Measurements from ENCODE around the gene GPR25. TPM values are rescaled to one million over a fixed set of nuclear protein-coding genes. Genes with fewer than 3 reads are reported as not detected.

The GPR25 gene
- total RNA-seq, 1 experiment from 2014 or later: not detected

GRCh38 chr1:200894712-200895442, 22.1 kb downstream of the GPR25 start, which contains the start of gene INAVA:
TSS of gene INAVA (plus strand) at chr1:200894900. CDS start at chr1:200898401, 3,501 bp downstream.
- H3K36me3 ChIP-seq (ENCODE audit: insufficient read depth, low read length): no peaks in the 10 kb centered on the region
- peaks cover 4% of the 10 kb centered on the region; the same call in 1 of the 2 replicates for H4K20me1 ChIP-seq (ENCODE audit: insufficient read depth, low read depth, low read length)
- H3K4me3 ChIP-seq (ENCODE audit: low read length): no peak within 1 kb of the TSS
- H2AFZ ChIP-seq (ENCODE audit: low read length): no peak within 1 kb of the TSS
- DNase-seq: no peak
- no peaks in the 10 kb centered on the region for H3K9me3 ChIP-seq (ENCODE audit: low read length)
- H3K27ac ChIP-seq (ENCODE audit: low read length): no peak within 1 kb of the TSS
- H3K79me2 ChIP-seq (ENCODE audit: low read length): no peaks in the 10 kb centered on the region
- no peak within 1 kb of the TSS for H3K9ac ChIP-seq (ENCODE audit: low read length)
- peaks cover 6% of the 10 kb centered on the region for H3K4me1 ChIP-seq (ENCODE audit: low read length)
- no peaks in the 10 kb centered on the region for H3K9me2 ChIP-seq (replicated peaks; ENCODE audit: insufficient read depth, low read length)
- H3K4me2 ChIP-seq (ENCODE audit: low read depth, low read length, poor library complexity, severe bottlenecking): no peak within 1 kb of the TSS
- H3K27me3 ChIP-seq (ENCODE audit: low read length): no peaks in the 10 kb centered on the region

GRCh38 chr1:200895443-200895789, 22.6 kb downstream of the GPR25 start:
- H3K4me2 ChIP-seq (ENCODE audit: low read depth, low read length, poor library complexity, severe bottlenecking): no peak overlapping the region

GRCh38 chr1:200895801-200896530, 23.2 kb downstream of the GPR25 start:
- Histone ChIP-seq H3K4me1 (ENCODE audit: low read length) (peaks cover 6% of the 10 kb centered on the region), H3K4me3 (ENCODE audit: low read length) (no peak overlapping the region), H3K79me2 (ENCODE audit: low read length) (no peaks in the 10 kb centered on the region), H3K9me3 (ENCODE audit: low read length) (no peaks in the 10 kb centered on the region), H3K36me3 (ENCODE audit: insufficient read depth, low read length) (no peaks in the 10 kb centered on the region), H3K4me2 (ENCODE audit: low read depth, low read length, poor library complexity, severe bottlenecking) (no peak overlapping the region), H3K9me2 (replicated peaks; ENCODE audit: insufficient read depth, low read length) (no peaks in the 10 kb centered on the region), H2AFZ (ENCODE audit: low read length) (no peak overlapping the region), H3K9ac (ENCODE audit: low read length) (no peak overlapping the region), H3K27ac (ENCODE audit: low read length) (no peak overlapping the region), H3K27me3 (ENCODE audit: low read length) (no peaks in the 10 kb centered on the region), H4K20me1 (ENCODE audit: insufficient read depth, low read depth, low read length) (peaks cover 4% of the 10 kb centered on the region; the same call in 1 of the 2 replicates)
- DNase-seq: peak; percentile 67

More at GRCh38 chr1:200895443-200895789, 22.6 kb downstream of the GPR25 start:
- H3K36me3 ChIP-seq (ENCODE audit: insufficient read depth, low read length): no peaks in the 10 kb centered on the region
- no peak overlapping the region for H2AFZ ChIP-seq (ENCODE audit: low read length)
- no peaks in the 10 kb centered on the region for H3K27me3 ChIP-seq (ENCODE audit: low read length)
- no peaks in the 10 kb centered on the region for H3K79me2 ChIP-seq (ENCODE audit: low read length)
- H3K9me3 ChIP-seq (ENCODE audit: low read length): no peaks in the 10 kb centered on the region
- no peaks in the 10 kb centered on the region for H3K9me2 ChIP-seq (replicated peaks; ENCODE audit: insufficient read depth, low read length)
- peaks cover 6% of the 10 kb centered on the region for H3K4me1 ChIP-seq (ENCODE audit: low read length)
- peaks cover 4% of the 10 kb centered on the region; the same call in 1 of the 2 replicates for H4K20me1 ChIP-seq (ENCODE audit: insufficient read depth, low read depth, low read length)
- no peak for DNase-seq
- H3K27ac ChIP-seq (ENCODE audit: low read length): no peak overlapping the region
- H3K9ac ChIP-seq (ENCODE audit: low read length): no peak overlapping the region
- no peak overlapping the region for H3K4me3 ChIP-seq (ENCODE audit: low read length)

- no peaks in the 10 kb centered on the region for H3K36me3 ChIP-seq (ENCODE audit: insufficient read depth, low read length)
- H3K27ac ChIP-seq (ENCODE audit: low read length): no peak overlapping the region
- no peak overlapping the region for H3K4me2 ChIP-seq (ENCODE audit: low read depth, low read length, poor library complexity, severe bottlenecking)
- H2AFZ ChIP-seq (ENCODE audit: low read length): no peak overlapping the region
- H4K20me1 ChIP-seq (ENCODE audit: insufficient read depth, low read depth, low read length): peaks cover 4% of the 10 kb centered on the region; the same call in 1 of the 2 replicates
- H3K9ac ChIP-seq (ENCODE audit: low read length): no peak overlapping the region
- H3K4me3 ChIP-seq (ENCODE audit: low read length): no peak overlapping the region
- no peak for DNase-seq
- no peaks in the 10 kb centered on the region for H3K79me2 ChIP-seq (ENCODE audit: low read length)
- peaks cover 6% of the 10 kb centered on the region for H3K4me1 ChIP-seq (ENCODE audit: low read length)
- no peaks in the 10 kb centered on the region for H3K9me2 ChIP-seq (replicated peaks; ENCODE audit: insufficient read depth, low read length)
- H3K27me3 ChIP-seq (ENCODE audit: low read length): no peaks in the 10 kb centered on the region
- H3K9me3 ChIP-seq (ENCODE audit: low read length): no peaks in the 10 kb centered on the region
These were observed 23.9 kb downstream of the GPR25 start for GRCh38 chr1:200896531-200897196.

GRCh38 chr1:200897259-200897658, 24.5 kb downstream of the GPR25 start:
- H3K4me2 ChIP-seq (ENCODE audit: low read depth, low read length, poor library complexity, severe bottlenecking): no peak overlapping the region
- H3K9me3 ChIP-seq (ENCODE audit: low read length): no peaks in the 10 kb centered on the region
- no peak for DNase-seq
- H3K4me1 ChIP-seq (ENCODE audit: low read length): peaks cover 6% of the 10 kb centered on the region
- H3K4me3 ChIP-seq (ENCODE audit: low read length): no peak overlapping the region
- H3K9ac ChIP-seq (ENCODE audit: low read length): no peak overlapping the region
- H3K9me2 ChIP-seq (replicated peaks; ENCODE audit: insufficient read depth, low read length): no peaks in the 10 kb centered on the region
- no peaks in the 10 kb centered on the region for H3K27me3 ChIP-seq (ENCODE audit: low read length)
- no peak overlapping the region for H2AFZ ChIP-seq (ENCODE audit: low read length)
- no peak overlapping the region for H3K27ac ChIP-seq (ENCODE audit: low read length)
- no peaks in the 10 kb centered on the region for H3K36me3 ChIP-seq (ENCODE audit: insufficient read depth, low read length)
- peaks cover 4% of the 10 kb centered on the region; the same call in 1 of the 2 replicates for H4K20me1 ChIP-seq (ENCODE audit: insufficient read depth, low read depth, low read length)
- no peaks in the 10 kb centered on the region for H3K79me2 ChIP-seq (ENCODE audit: low read length)

GRCh38 chr1:200899015-200899386, 26.2 kb downstream of the GPR25 start:
- Histone ChIP-seq H3K9me3 (ENCODE audit: low read length) (no peaks in the 10 kb centered on the region), H3K27ac (ENCODE audit: low read length) (no peak overlapping the region), H4K20me1 (ENCODE audit: insufficient read depth, low read depth, low read length) (peaks cover 4% of the 10 kb centered on the region; the same call in 1 of the 2 replicates), H3K4me3 (ENCODE audit: low read length) (no peak overlapping the region), H3K4me2 (ENCODE audit: low read depth, low read length, poor library complexity, severe bottlenecking) (no peak overlapping the region), H3K9ac (ENCODE audit: low read length) (no peak overlapping the region), H3K4me1 (ENCODE audit: low read length) (peaks cover 6% of the 10 kb centered on the region), H3K36me3 (ENCODE audit: insufficient read depth, low read length) (no peaks in the 10 kb centered on the region), H3K79me2 (ENCODE audit: low read length) (no peaks in the 10 kb centered on the region), H3K27me3 (ENCODE audit: low read length) (no peaks in the 10 kb centered on the region), H2AFZ (ENCODE audit: low read length) (no peak overlapping the region), H3K9me2 (replicated peaks; ENCODE audit: insufficient read depth, low read length) (no peaks in the 10 kb centered on the region)
- no peak for DNase-seq

GRCh38 chr1:200899451-200899915, 26.7 kb downstream of the GPR25 start:
- no peak overlapping the region for H3K4me3 ChIP-seq (ENCODE audit: low read length)
- no peak overlapping the region for H3K9ac ChIP-seq (ENCODE audit: low read length)
- H3K9me2 ChIP-seq (replicated peaks; ENCODE audit: insufficient read depth, low read length): no peaks in the 10 kb centered on the region
- no peak overlapping the region for H2AFZ ChIP-seq (ENCODE audit: low read length)
- H3K79me2 ChIP-seq (ENCODE audit: low read length): no peaks in the 10 kb centered on the region
- H3K4me1 ChIP-seq (ENCODE audit: low read length): peaks cover 6% of the 10 kb centered on the region
- no peaks in the 10 kb centered on the region for H3K36me3 ChIP-seq (ENCODE audit: insufficient read depth, low read length)
- no peak overlapping the region for H3K27ac ChIP-seq (ENCODE audit: low read length)
- H4K20me1 ChIP-seq (ENCODE audit: insufficient read depth, low read depth, low read length): peaks cover 4% of the 10 kb centered on the region; the same call in 1 of the 2 replicates
- no peaks in the 10 kb centered on the region for H3K27me3 ChIP-seq (ENCODE audit: low read length)
- no peak for DNase-seq
- H3K4me2 ChIP-seq (ENCODE audit: low read depth, low read length, poor library complexity, severe bottlenecking): no peak overlapping the region
- H3K9me3 ChIP-seq (ENCODE audit: low read length): no peaks in the 10 kb centered on the region
